Measurements from ENCODE around the gene NAPEPLD.
"Not testable (repeated sequence)": the region's sequence is repeated elsewhere in the genome, so short reads cannot be mapped to it uniquely, and the experiment has no call there.

NAPEPLD gene

DNA sequence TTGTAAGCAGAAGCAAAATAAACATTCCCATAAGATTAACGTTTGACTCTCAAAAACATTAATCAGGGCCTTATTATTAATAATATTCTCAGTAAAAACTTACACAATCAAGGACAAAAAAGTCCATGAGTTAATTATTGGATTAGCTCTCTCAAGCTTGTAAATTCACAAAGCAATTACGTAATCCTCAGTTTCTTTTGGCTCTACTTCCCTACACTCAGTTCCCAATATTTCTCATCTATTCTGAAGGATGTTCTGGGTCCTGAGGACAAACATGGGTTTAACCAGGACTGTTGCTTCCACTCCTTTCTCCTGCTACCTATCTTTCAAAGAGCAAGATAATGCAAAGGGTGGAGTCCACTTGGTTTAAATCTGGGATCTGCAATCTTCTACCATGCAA is 89.4 kb downstream of the NAPEPLD start:
- peak; percentile 42 for DNase-seq

DNA sequence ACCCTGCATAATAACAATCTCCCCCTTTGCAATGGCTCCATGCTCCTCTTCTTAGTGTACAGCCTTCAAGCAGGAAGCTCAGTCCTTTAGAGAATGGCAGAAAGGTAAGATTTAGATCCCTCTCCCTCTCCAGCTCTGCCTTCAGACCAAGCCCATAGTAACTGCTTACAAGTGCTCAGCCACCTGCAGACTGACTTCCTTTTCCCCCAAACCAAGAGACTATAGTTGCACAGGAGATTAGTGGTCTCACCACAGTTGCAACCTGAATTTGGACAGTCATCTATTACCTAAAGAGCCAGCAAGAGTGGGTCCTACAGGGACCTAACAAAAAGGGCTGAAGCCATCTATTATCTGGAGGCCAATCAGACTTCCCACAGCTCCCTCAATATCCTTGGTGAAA is 90.8 kb downstream of the NAPEPLD start:
- DNase-seq = no peak

DNA sequence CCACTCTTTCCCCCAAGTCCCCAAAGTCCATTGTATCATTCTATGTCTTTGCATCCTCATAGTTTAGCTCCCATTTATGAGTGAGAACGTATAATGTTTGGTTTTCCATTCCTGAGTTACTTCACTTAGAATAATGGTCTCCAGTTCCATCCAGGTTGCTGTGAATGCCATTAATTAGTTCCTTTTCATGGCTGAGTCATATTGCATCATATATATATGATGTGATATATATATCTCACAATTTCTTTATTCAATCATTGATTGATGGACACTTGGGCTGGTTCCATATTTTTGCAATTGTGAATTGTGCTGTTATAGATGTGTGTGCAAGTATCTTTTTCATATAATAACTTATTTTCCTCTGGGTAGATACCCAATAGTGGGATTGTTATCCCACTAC is 92.9 kb downstream of the NAPEPLD start:
- DNase-seq = not testable (repeated sequence)

DNA sequence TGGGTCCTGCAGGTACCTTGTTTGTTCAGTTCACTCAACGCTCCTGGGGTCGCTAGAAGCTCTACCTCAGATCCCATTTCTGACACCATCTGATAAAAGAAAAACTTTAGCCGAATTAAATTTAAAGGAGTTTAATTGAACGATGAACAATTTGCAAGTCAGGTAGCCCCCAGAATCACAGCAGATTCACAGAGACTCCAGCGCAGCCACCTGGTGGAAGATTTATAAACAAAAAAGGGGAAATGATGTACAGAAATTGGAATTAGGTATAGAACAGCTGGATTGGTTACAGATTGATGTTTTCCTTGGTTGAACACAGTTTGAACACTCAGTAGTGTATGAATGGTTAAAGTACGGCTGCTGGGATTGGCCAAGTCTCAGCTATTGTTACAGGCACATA is 97.4 kb downstream of the NAPEPLD start:
- no peak for DNase-seq

Measured in suppressor macrophage treated with lipopolysaccharide for 4 hours (primary cell).